HG02970 (cell line): Measurements from ENCODE around the gene TYK2.
"Not testable (repeated sequence)": the region's sequence is repeated elsewhere in the genome, so short reads cannot be mapped to it uniquely, and the experiment has no call there.

Source experiments
- ATAC-seq: cut with Tn5 transposase; IDR thresholded peaks from one replicate; pipeline ENCODE4 v1.9.1; 2021; ENCODE audit warnings: mild to moderate bottlenecking, moderate library complexity, moderate number of reproducible peaks; ENCODE audit not compliant: unreplicated experiment, low FRiP score

Gene TYK2

DNA sequence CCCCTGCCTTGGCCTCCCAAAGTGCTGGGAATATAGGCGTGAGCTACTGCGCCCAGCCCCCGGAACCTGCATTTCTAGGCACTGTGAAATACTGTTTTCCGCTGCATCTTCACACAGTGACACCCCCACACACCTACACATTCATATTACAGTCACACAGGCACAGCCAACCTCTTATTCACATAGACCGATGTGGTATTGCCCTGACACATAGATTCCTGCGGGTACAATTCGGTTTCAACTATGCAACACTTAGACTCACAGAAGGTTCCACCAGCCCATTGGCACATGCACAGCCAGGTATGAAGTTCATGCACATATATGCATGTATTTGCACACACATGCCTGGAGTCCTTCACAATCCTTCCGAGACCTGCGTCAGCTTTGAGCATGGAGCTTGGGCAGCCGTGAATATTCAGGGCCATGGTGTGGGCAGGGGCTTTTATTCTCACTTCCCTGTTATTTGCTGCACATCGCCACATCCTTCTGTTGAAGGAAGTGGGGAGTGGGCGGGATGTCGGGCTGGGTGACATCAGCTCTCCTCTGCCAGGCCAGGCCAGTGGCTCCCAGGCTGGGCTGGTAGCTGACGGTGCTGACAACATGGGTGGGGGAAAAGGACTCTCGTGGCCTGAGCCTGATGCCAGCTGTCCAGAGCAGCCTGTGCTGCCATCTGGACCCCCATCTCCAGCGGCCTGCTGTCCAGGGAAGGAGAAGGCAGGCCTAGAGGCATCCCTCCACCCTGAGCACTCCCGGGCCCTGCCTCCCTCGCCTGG, 28.3 kb upstream of the TYK2 start:
- no peak for ATAC-seq

DNA sequence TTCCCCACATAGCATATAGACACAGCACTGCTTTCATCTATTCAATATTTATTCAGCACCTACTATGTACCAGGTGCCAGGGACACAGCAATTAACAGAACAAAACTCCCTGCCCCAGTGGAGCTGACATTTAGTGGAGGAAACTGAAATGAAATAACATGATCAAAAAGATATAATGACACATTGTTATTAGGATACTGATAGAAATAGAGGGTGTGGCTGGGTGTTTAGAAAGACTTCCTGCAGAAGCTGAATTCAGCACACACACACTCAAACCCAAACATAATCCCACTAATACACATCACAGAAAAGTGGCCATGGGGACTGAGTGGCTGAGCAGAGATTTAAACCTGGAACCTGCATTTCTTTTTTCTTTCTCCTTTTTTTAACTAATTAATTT, 26.7 kb upstream of the TYK2 start:
- no peak for ATAC-seq

DNA sequence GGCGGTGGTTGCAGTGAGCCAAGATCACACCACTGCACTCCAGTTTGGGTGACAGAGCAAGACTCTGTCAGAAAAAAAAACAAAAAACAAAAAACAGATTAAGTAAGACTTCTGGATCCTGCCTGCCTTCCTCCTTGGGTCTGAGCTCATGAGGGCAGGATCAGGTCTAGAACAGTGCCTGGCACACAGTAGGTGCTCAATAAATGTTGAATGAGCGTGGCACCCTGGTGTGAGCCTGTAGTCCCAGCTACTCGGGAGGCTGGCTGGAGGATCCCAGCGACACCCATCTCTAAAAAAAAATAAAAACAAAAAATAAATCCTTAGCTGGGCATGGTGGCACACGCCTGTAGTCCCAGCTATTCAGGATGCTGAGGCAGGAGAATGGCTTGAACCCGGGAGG, 25.8 kb upstream of the TYK2 start:
- ATAC-seq, result no peak

DNA sequence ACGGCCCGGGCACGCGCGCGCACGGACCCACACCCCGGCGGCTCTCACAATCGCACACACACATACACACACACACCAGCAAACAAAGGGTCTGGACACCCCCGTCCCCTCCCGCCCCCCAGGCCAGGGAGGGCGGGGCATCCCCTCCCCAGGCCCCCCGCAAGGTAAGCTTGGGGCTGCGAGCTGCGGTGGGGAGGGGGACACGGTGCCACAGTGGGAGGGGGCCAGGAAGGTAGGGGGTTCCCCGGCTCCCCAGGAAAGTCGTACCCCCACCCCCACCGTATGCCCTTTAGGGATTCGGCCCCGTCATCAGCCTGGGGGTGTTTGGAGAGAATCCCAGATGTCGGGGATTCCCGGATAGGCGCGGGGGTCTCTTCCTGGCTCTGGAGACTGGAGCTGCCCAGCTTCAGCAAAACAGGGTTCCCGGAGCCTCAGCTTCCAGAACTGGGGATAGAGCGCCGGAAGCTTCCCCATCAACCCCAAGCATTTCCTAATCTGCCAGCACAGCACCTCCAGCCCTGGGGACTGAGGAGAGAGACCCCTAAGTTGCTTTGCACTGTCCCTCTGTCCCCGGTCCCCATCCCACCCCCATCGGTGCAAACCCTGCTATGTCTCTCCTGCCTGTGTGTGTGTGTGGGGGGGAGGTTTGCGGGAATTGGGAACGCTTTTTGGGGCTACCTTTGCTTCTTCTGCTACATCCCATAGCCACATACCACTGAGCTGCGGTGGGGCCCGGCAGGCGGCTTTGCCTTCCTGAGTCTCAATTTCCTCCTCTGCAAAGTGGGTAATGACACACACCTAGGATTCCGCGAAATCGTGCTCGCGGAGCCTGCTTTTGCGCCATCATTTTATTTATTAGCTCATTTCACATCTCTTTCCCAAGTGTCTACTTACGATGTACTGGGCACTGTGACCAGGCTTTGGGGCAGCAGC, 24.8 kb upstream of the TYK2 start:
- no peak for ATAC-seq

DNA sequence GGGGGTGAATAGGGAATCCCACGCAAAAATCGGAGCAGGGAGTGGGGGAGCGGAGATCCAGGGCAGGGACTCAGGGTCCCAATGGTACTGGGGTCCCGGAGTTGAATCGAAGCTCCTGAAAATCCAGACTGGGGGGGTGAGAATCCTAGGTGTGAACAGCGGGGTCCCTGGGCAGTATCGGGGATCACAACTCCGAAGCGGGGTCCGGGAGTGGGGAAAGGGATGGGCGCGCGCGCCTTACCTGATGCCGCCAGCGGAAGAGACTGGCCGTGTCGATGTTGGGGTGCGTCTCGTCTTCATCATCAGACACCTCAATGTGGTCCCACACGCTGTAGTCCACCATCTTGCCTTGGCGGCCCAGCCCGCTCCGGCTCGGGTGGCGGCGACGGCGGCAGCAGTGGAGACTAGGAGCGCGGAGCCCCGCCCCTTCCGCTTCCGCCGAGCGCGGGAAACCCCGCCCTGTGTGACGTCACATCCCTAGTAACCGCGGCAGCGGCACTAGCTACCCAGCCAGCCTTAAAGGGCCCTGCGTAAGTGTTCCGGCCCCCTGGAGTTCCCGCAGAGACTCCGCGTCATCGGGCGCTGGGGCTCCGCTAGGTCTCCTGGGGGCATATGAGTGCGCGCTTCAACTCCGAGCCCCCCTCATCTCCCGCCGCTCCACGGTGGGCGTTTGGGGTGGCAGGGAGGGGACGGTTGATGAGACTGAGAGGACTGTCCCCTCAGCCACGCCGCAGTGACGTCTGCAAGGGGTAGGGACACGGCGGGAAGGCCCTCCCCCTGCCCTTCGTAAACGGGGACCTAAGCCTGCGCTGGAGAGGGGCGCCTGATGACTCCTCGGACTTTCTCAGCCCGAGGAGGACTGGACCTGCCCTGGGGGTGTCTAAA, 23.0 kb upstream of the TYK2 start, which contains the start of gene CDC37:
CDC37 (minus strand) TSS at position 406 of the 885 bp plus-strand sequence; CDS start at position 343, 63 bp downstream.
- peak; percentile 83 for ATAC-seq

DNA sequence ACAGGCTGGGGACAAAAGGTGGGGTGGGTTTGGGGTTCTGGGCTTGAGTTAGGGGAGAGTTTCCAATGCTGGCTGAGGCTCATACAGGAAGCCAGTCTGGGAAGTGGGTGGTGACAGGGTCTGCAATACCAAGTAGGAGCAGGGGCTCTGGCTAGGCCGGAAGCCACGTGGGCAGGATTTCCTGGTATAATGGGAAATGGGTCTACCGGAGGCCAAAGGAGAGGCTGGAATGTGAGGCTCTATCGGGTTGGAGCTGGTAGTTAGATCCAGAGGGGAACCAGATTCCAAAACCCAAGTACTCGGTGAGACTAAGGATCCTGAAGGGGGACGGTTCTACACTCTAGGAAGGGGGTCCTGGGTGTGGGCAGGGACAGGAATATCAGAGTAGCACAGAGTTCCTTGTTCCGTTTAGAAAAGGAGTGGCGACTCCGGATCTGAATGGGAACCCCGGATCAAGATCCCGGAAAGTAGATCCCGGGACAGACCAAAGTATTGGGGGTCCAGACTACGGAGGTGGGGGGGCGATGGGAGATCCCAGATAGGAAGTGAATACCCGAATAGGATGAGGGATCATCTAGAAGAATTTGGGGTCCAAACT, 22.2 kb upstream of the TYK2 start:
- ATAC-seq, result no peak

DNA sequence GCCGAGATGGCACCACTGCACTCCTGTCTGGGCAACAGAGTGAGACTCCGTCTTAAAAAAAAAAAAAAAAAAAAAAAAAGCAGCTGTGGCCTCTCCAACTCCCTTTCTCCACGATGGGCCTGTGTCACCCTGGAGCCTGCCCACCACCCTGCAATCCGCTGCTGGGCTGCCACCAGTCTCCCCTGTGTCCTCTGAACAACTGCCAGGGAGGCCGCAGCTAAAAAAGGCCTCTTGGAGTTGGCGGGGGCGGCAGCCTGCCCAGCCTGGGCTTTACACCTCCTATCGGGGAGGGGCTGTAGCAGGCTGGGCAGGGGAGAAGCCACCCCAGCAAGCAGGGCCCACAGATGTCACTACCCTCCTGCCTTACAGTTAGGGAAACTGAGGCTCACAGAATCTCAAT, 19.5 kb upstream of the TYK2 start:
- no peak for ATAC-seq

DNA sequence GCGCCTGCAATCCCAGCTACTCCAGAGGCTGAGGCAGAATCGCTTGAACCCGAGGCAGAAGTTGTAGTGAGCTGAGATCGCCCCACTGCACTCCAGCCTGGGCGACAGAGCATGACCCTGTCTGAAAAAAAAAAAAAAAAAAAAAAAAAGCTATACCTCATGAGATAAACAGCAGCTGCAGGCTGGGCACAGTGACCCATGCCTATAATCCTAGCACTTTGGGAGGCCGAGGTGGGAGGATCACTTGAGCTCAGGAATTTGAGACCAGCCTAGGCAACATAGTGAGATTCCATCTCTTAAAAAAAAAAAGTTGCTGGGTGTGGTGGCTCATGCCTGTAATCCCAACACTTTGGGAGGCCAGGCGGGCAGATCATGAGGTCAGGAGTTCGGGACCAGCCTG, 19.0 kb upstream of the TYK2 start:
- ATAC-seq, result not testable (repeated sequence)

DNA sequence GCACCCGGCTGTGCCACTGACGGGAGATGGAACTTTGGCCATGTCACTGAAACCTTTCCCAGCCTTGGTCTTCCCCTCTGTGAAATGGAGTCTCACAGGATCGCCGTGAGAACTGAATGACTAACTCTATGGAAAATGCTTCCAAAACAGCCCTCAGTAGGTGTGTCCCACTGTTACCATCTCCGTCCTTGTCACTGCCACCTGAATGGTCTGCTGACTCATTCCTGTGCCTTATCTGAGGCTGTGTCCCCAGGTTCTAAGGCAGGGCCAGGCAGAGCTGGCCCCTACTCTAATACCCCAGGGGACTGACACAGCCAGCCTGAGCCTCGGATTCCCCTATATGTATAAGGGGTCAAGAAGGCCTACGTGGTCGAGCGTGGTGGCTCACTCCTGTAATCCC, 18.4 kb upstream of the TYK2 start:
- ATAC-seq, result no peak

DNA sequence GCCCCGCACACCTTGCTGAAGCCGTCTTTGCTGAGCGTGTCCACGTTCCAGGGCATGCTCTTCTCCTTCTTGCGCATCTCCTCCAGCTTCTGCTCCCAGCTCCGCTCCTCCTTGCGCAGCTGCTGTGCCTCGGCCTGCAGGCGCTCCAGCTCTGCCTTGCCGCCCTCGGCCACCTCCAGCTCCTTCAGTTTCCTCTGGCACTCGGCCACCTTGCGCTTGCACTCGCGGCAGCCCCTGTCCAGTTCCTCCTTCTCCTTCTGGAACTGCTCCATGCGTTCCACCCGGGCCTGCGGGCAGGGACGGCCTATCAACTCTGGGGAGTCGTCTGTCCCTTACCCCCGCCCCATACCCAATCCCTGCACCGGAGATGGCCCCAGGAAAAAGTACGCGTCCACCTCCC, 15.5 kb upstream of the TYK2 start:
- ATAC-seq, result no peak

DNA sequence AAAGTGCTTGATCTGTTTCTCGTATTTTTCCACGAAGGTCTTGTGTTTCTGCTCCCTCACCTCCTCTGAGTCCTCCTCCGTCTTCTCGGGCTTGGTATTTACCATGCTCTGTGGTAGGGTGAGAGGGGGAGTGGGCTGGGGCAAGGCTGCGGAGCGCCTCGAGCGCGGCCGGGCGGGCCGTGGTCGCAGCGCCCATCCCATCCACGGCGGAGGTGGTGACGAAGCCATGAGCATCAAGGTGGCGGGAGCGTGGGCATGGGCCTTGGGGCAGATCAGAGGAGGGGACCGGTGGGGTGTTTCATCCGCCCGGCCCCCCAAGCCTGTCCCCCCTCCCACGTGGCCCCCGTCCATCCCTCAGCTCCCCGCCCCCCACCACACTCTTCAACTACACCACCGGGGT, 15.1 kb upstream of the TYK2 start:
- no peak for ATAC-seq

DNA sequence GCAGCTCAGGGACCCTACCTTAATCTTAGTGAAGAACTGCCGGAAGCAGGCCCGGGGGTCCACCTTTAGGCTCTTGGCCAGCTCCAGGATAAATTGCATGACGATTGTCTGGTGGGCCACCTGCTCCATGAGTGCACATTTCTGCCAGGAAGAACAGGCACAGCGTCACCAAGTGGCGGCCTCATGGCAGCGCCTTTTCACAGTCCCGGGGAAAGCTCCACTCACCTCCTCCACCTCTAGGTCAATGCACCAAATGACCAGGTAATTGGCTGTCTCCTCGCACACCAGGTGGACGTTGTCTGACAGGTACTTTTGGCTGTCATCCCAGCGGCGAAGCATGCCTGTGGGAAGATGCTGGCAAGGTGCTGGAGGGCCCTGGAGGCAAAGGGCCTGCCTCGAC, 14.6 kb upstream of the TYK2 start:
- no peak for ATAC-seq

DNA sequence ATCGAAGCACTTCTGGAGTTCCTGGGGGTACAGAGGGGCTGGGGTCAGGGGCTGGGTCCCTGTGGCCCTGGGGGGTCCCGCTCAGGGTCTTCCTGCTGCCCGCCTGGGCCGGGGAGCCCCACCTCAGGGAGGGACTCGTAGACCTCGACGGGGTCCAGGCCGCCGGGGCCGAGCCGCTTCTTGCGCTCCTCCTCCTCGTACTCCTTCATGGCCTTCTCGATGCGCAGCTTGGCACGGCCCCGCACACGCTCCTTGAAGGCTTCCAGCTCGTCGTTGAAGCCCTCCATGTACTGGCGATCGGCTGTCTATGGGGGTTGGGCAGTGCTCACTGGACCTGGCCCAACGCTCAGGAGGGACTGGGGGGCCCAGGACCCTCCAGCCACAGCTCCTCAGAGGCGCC, 12.8 kb upstream of the TYK2 start:
- no peak for ATAC-seq

DNA sequence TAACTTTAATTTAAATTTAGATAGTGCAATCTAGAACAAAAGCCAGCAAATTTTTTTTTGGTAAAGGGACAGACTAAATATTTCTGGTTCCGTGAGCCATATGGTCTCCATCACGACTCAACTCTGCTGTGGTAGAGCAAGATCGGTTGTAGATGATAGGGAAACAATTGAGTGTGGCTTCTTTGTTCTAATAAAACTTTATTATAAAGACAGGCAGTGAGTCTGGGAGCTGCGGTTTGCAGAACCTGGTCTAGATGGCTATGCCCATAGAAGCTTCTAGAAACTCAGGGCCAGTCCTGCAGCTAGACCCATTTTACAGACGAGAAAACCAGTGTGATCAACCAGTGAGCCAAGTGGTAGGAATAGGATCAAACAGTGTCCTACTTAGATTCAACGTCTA, 11.7 kb upstream of the TYK2 start:
- ATAC-seq, result no peak

DNA sequence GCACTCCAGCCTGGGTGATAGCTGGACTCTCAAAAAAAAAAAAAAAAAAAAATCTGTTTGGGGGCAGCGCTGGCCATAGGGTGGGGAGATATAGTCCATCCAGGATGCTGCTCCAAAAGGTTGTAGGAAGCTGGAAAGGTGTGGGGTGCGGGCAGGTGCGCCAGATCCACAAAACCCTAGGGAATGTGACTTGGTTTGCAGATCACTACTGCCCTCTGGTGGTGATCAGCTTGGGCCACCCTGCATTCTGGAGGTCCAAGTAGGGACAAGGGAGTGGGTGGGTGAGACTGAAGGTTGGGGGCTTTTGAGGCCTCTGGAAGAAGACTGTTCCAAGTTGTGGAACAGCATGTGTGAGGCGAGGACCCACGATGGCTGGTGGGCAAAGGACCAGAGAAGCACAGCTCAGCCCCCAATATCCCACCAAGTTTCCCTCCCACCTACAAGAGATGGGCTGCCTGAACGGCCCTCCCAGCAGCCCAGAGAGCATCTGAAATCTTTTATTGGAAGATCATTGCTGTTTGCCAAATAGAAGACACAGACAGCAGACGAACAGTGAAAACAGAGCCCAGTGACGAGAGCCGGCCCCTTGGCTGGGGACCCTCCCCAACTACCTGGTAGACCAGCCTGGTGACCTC, 10.4 kb upstream of the TYK2 start:
- ATAC-seq, result no peak

DNA sequence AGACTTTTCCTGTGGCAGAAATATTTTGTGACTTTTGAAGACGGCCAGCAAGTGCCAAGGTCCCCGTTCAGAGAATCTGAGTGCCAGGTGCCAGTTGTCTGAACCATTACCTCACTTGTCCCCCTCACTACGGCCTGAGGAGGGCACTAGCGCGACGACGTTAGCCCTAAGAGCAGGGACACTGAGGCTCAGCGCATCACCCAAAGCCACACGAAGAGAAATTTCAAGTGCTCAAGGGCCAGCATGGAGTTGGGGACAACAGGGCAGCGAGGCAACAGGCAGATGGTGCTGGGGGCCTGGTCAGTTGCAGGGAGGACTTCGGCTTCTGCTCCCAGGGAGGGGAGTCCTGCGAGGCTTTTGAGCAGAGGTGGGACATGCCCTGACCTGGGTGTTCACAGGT, 9.5 kb upstream of the TYK2 start:
- ATAC-seq, result no peak

DNA sequence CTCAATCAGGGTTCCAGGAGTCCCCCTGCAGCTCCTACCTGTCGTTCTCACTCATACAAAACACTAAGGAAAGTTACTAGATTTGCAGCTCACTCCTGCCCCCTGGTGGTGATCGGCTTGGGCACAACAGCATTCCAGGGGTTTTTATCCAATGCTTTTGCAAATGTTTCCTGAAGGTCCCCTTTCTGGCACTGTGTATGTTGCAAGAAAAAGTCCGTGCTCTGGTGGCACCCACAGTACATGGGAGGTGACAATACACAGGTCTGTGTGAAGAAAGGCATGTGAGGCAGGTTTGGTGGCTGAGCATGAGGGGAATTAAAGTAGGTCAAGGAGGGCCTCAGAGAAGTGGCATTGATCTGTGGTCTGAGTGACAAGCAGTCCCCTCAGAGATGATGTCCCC, 8.6 kb upstream of the TYK2 start:
- no peak for ATAC-seq

DNA sequence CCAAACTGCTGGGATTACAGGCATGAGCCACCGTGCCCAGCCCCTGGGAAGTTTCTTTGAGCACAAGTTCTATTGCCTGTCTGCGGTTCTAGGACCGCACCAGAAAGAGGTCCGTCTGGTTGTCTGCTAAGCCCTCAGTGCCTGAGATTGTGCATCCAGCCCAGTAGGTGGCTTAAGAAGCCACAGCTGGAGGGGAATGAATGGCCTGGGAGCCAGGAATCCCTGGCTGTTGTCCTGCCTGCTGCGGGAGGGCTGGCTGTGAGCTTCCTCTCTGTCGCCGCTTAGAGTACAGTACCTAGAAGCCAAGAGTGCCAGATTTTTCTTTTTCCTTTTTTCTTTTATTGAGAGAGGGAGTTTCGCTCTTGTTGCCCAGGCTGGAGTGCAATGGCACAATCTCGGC, 4.2 kb upstream of the TYK2 start:
- no peak for ATAC-seq

DNA sequence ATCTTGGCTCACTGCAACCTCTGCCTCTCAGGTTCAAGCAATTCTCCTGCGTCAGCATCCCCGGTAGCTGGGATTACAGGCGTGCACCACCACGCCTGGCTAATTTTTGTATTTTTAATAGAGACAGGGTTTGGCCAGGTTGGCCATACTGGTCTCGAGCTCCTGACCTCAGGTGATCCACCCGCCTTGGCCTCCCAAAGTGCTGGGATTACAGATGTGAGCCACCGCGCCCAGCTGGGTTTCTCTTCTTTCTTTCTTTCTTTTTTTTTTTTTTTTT, 2.8 kb upstream of the TYK2 start:
- ATAC-seq, result not testable (repeated sequence)

DNA sequence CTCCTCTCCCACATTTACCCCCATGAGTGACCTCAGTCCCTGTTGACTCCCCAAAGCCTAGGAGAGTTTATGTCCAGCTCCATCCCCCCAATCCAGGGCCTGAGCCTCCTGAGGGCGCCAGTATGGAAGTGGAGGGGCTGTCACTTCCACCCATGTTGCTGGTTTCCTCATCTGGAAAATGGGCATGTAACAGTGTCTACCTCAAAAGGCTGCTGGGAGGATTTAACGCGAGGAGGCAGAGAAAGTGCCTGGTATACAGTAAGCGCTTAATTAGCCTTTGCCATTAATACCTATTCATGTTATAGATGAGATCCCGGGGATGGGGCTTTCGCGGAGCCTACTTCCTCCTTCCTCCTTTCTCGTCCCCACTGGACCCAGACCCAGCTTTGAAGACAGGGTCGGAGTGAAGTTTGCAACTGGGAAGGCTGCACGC, 476 bp downstream of the TYK2 start:
- no peak for ATAC-seq
